Spinal cord (tissue), 10 donors: ENCODE results near the gene HSPE1. TPM values are rescaled to one million over a fixed set of nuclear protein-coding genes. Genes with fewer than 3 reads are reported as not detected.
"Not testable (repeated sequence)": the region's sequence is repeated elsewhere in the genome, so short reads cannot be mapped to it uniquely, and the experiment has no call there.

Experiments used
- DNase-seq, 6 donors: peaks; one replicate each; pipeline versions ENCODE4 v3.0.0 to v3.0.0-alpha.2; 2013 to 2015; ENCODE audit warnings: low spot score in 6 of 6, low read depth in 4 of 6
- H3K27ac ChIP-seq: one replicate; pipeline ENCODE4 v1.5.1; 2013; ENCODE audit warnings: low read depth, low read length, control low read depth
- H3K27me3 ChIP-seq: one replicate; pipeline ENCODE4 v1.6.1; 2013; ENCODE audit warnings: low read length; ENCODE audit not compliant: control insufficient read depth, insufficient read depth
- H3K36me3 ChIP-seq: one replicate; pipeline ENCODE4 v1.6.1; 2013; ENCODE audit warnings: low read length; ENCODE audit not compliant: control insufficient read depth, insufficient read depth
- H3K4me1 ChIP-seq: one replicate; pipeline ENCODE4 v1.6.1; 2013; ENCODE audit warnings: low read length; ENCODE audit not compliant: control insufficient read depth, insufficient read depth
- H3K4me3 ChIP-seq: one replicate; pipeline ENCODE4 v1.5.1; 2013; ENCODE audit warnings: low read depth, low read length, control low read depth
- H3K9me3 ChIP-seq: one replicate; pipeline ENCODE4 v1.6.1; 2013; ENCODE audit warnings: low read length; ENCODE audit not compliant: control insufficient read depth, insufficient read depth
- WGBS: methylation state at CpG from one replicate; pipeline ENCODE4 v1.1.5; 2013; ENCODE audit warnings: missing lambda C conversion rate; ENCODE audit not compliant: insufficient coverage; 5-methylcytosine and 5-hydroxymethylcytosine counted together
- polyA plus RNA-seq, 2 donors: library from polyadenylated mRNA; unstranded; fragments of 120-200 nt; gene quantifications; one replicate each; pipeline ENCODE4 v1.2.1, GENCODE V29; 2013; ENCODE audit not compliant: insufficient read length in 2 of 2
- total RNA-seq, 2 donors: library from RNA; depleted of rRNA in 1 of 2; stranded (reverse); fragments of 120-200 nt in 1 of 2; fragments of >200 nt in 1 of 2; gene quantifications; one replicate each; pipeline versions ENCODE4 v1.2.3 to v1.2.4, GENCODE V29; 2013 to 2014
- donor health status: healthy.

Gene HSPE1
- total and polyA plus RNA-seq, 4 donors: 89.6 to 233 (median 182) TPM

GRCh38 chr2:197460649-197461048, 39.5 kb upstream of the HSPE1 start:
- H3K4me1 ChIP-seq: no peaks in the 10 kb centered on the region
- WGBS: 100% methylated on average over 1 of the region's 4 CpGs
- DNase-seq: no peak
- no peak overlapping the region for H3K27ac ChIP-seq
- no peak overlapping the region for H3K4me3 ChIP-seq
- H3K27me3 ChIP-seq: no peaks in the 10 kb centered on the region
- no peaks in the 10 kb centered on the region for H3K9me3 ChIP-seq
- peaks cover 24% of the 10 kb centered on the region for H3K36me3 ChIP-seq

- WGBS: no CpG with 5 or more reads among the region's 2 CpGs
- H3K4me3 ChIP-seq: no peak overlapping the region
- peaks cover 28% of the 10 kb centered on the region for H3K36me3 ChIP-seq
- no peak for DNase-seq
- H3K4me1 ChIP-seq: no peaks in the 10 kb centered on the region
- no peaks in the 10 kb centered on the region for H3K9me3 ChIP-seq
- no peaks in the 10 kb centered on the region for H3K27me3 ChIP-seq
- no peak overlapping the region for H3K27ac ChIP-seq
Measured at GRCh38 chr2:197461057-197461456, 39.1 kb upstream of the HSPE1 start.

- Histone ChIP-seq H3K4me1 (no peaks in the 10 kb centered on the region), H3K27ac (no peak overlapping the region), H3K9me3 (no peaks in the 10 kb centered on the region), H3K36me3 (peaks cover 46% of the 10 kb centered on the region), H3K4me3 (no peak overlapping the region), H3K27me3 (no peaks in the 10 kb centered on the region)
- WGBS: no CpG with 5 or more reads among the region's 1 CpG
- DNase-seq: no peak
Measured at GRCh38 chr2:197464175-197464574, 36.0 kb upstream of the HSPE1 start.

- Histone ChIP-seq H3K9me3 (no peaks in the 10 kb centered on the region), H3K4me1 (no peaks in the 10 kb centered on the region), H3K36me3 (peaks cover 51% of the 10 kb centered on the region), H3K27ac (no peak overlapping the region), H3K27me3 (no peaks in the 10 kb centered on the region), H3K4me3 (no peak overlapping the region)
- no peak for DNase-seq
- no CpG with 5 or more reads among the region's 5 CpGs for WGBS
Measured at GRCh38 chr2:197472166-197472565, 28.0 kb upstream of the HSPE1 start.

GRCh38 chr2:197477797-197478196, 22.4 kb upstream of the HSPE1 start:
- Histone ChIP-seq H3K27me3 (no peaks in the 10 kb centered on the region), H3K4me1 (no peaks in the 10 kb centered on the region), H3K4me3 (no peak overlapping the region), H3K36me3 (peaks cover 33% of the 10 kb centered on the region), H3K27ac (no peak overlapping the region), H3K9me3 (no peaks in the 10 kb centered on the region)
- no peak for DNase-seq
- WGBS: 100% methylated on average over 2 of the region's 3 CpGs

GRCh38 chr2:197480165-197481036, 19.8 kb upstream of the HSPE1 start:
- H3K36me3 ChIP-seq: peaks cover 28% of the 10 kb centered on the region
- no CpG with 5 or more reads among the region's 9 CpGs for WGBS
- no peak for DNase-seq
- H3K9me3 ChIP-seq: no peaks in the 10 kb centered on the region
- H3K4me1 ChIP-seq: no peaks in the 10 kb centered on the region
- H3K4me3 ChIP-seq: no peak overlapping the region
- H3K27ac ChIP-seq: no peak overlapping the region
- H3K27me3 ChIP-seq: no peaks in the 10 kb centered on the region

GRCh38 chr2:197484248-197484647, 15.9 kb upstream of the HSPE1 start:
- H3K27ac ChIP-seq, H3K4me3 ChIP-seq, H3K27me3 ChIP-seq, H3K4me1 ChIP-seq, DNase-seq, H3K9me3 ChIP-seq: not testable (repeated sequence)
- WGBS: 100% methylated on average over 1 of the region's 3 CpGs
- H3K36me3 ChIP-seq: peaks cover 17% of the 10 kb centered on the region

- no peak overlapping the region for H3K4me3 ChIP-seq
- no peaks in the 10 kb centered on the region for H3K4me1 ChIP-seq
- WGBS: no CpG with 5 or more reads among the region's 2 CpGs
- no peak overlapping the region for H3K27ac ChIP-seq
- H3K9me3 ChIP-seq: no peaks in the 10 kb centered on the region
- H3K36me3 ChIP-seq: peaks cover 30% of the 10 kb centered on the region
- DNase-seq: no peak
- H3K27me3 ChIP-seq: no peaks in the 10 kb centered on the region
Measured at GRCh38 chr2:197486175-197486574, 14.0 kb upstream of the HSPE1 start.

GRCh38 chr2:197487385-197487784, 12.8 kb upstream of the HSPE1 start:
- Histone ChIP-seq H3K36me3 (peaks cover 41% of the 10 kb centered on the region), H3K27me3 (no peaks in the 10 kb centered on the region), H3K9me3 (no peaks in the 10 kb centered on the region), H3K27ac (no peak overlapping the region), H3K4me1 (no peaks in the 10 kb centered on the region), H3K4me3 (no peak overlapping the region)
- WGBS: 90% methylated on average over 4 of the region's 4 CpGs
- no peak for DNase-seq

- Histone ChIP-seq H3K4me3 (no peak overlapping the region), H3K27me3 (no peaks in the 10 kb centered on the region), H3K4me1 (peaks cover 5% of the 10 kb centered on the region), H3K9me3 (no peaks in the 10 kb centered on the region), H3K27ac (no peak overlapping the region), H3K36me3 (peaks cover 30% of the 10 kb centered on the region)
- no peak for DNase-seq
- no CpG with 5 or more reads among the region's 2 CpGs for WGBS
Measured at GRCh38 chr2:197495433-197496134, 4.6 kb upstream of the HSPE1 start.
